T-helper 1 cell treated with Interleukin-12 subunit alpha and Interleukin-12 subunit beta and Interleukin-4 antibody, amounts not matched to agents 30 μg/mL and 1 μg/mL, for 36 hours (primary cell): Measurements from ENCODE around the gene LIME1.

Source experiments
- H3K27ac Mint-ChIP-seq: one replicate; pipeline ENCODE4 v1.8.0; 2021; ENCODE audit warnings: mild to moderate bottlenecking, mixed read lengths
- H3K27me3 Mint-ChIP-seq: one replicate; pipeline ENCODE4 v1.8.0; 2021; ENCODE audit warnings: low read depth, mixed read lengths
- H3K36me3 Mint-ChIP-seq: one replicate; pipeline ENCODE4 v1.8.0; 2021; ENCODE audit warnings: low read depth, mixed read lengths
- H3K4me1 Mint-ChIP-seq: one replicate; pipeline ENCODE4 v1.8.0; 2021; ENCODE audit warnings: low read depth, mixed read lengths
- H3K4me3 Mint-ChIP-seq: one replicate; pipeline ENCODE4 v1.8.0; 2021; ENCODE audit warnings: mild to moderate bottlenecking, moderate library complexity, mixed read lengths
- H3K9me3 Mint-ChIP-seq: one replicate; pipeline ENCODE4 v1.8.0; 2021; ENCODE audit warnings: mixed read lengths

Gene LIME1

DNA sequence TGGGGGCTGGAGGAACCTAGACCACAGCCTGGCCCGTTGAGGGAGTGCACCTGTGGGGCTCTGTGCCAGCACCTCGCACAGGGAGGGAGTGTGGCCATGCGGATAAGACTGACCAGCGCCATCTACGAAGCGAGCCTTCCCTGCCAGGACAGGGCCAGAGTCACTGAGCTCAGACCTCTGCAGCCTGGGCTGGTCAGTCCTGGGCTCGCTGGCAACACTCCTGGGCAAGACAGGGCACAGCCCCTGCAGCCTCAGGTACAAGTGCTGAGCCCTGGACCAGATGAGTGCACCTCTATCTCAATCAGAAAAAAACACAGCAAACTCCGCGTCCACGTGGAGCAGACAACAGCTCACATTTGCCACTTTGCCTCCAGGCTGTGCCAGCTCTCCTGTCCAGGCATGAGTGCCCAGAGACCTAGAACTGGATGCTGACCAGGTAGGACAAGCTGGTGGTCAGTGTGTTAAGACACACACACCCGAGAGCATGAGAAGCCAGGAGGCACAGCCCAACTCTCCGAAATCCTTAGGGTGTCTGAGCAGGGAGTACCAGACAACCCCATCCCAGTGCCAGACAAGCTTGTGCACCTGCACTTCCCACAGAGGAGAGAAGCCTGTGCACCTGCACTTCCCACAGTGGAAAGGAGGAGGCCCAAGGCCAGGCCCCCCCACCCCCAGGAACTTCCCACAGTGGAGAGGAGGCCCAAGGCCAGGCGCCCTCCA, 33.6 kb upstream of the LIME1 start:
- Mint-ChIP-seq H3K4me3 (no peak overlapping the region), H3K9me3 (no peaks in the 10 kb centered on the region), H3K27ac (no peak overlapping the region), H3K36me3 (peaks cover 20% of the 10 kb centered on the region), H3K27me3 (no peaks in the 10 kb centered on the region), H3K4me1 (peaks cover 10% of the 10 kb centered on the region)

DNA sequence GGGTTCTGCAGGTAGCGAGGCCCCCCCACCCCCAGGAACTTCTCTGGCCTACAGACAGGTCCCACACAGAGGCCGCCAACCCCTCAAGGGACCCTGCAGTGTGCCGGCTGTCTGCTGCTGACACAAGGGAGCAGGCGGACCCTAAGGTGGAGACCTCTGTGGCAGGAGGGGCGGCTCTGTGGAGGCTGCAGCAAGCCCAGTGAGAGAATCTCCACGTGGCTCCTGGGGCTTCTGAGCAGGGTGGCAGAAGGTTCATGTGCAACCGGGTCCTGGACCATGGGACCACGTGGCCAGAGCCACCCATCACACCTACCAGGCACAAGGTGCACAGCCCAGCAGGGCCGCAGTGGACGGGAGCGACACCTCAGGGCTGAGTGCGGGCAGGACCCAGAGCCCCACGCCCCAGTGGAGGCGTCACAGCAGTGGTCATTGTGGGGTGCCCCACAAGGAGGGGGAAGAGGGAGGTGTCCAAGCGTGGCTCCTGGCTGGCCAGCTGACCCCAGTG, 32.9 kb upstream of the LIME1 start:
- no peak overlapping the region for H3K4me3 Mint-ChIP-seq
- H3K36me3 Mint-ChIP-seq: peaks cover 21% of the 10 kb centered on the region
- H3K9me3 Mint-ChIP-seq: no peaks in the 10 kb centered on the region
- no peak overlapping the region for H3K27ac Mint-ChIP-seq
- H3K27me3 Mint-ChIP-seq: no peaks in the 10 kb centered on the region
- H3K4me1 Mint-ChIP-seq: peaks cover 10% of the 10 kb centered on the region

DNA sequence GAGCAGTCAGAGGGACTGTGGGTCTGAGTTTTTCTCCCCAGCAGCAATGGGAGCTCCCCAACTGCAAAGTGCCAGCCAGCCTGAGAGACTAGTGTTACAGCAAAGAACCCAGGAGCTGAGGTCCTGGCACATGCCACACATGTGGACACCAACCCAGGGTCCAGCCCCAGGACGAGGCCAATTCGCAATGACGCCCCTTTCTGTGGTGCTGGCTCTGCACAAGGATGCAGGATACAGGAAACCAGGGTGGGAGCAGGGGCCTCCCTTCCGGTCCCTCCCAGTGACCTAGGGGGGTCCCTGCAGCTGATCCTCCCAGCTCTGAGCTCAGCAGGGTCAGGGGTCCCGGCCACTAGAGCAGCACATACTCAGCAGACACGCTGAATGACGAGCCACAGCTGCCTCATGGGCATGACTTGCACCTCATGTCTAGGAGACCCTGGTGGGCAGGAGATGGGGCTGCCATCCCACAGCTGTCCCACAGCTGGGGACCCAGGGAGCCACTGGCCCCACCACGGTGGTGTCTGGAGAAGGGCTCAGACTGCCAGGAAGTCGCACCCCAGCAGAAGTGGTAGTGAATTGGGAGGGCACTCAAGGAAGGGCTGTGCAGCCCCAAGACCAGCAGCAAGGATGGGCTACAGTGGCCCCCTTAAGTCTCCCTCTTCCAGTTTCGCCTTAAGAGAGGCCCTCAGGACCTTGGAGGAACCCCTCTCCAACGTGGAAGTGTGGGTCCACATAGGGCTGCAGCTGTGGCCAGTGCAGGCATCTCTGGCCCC, 32.3 kb upstream of the LIME1 start:
- Mint-ChIP-seq H3K27ac (no peak overlapping the region), H3K4me1 (peaks cover 14% of the 10 kb centered on the region), H3K27me3 (no peaks in the 10 kb centered on the region), H3K4me3 (no peak overlapping the region), H3K9me3 (no peaks in the 10 kb centered on the region), H3K36me3 (peaks cover 24% of the 10 kb centered on the region)

DNA sequence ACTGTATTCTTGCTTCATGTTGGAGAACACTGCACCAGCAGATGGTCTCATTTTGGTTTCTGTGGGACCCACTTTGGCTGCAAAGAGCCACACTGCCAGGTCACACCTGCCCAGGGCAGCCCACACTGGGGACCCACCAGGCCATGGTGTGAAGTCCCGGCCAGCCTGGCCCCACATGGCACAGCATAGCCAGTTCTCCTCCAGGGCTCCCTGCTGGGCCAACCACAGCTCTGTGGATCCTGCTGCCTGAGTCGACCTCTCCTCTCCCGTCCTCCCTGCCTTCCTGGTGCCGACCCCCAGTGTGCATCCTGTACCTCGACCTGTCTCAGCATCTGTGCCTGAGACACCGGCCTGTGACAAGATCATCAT, 31.7 kb upstream of the LIME1 start:
- H3K36me3 Mint-ChIP-seq: peaks cover 24% of the 10 kb centered on the region
- peak overlapping the region; percentile 26 for H3K27ac Mint-ChIP-seq
- peaks cover 18% of the 10 kb centered on the region for H3K4me1 Mint-ChIP-seq
- no peak overlapping the region for H3K4me3 Mint-ChIP-seq
- no peaks in the 10 kb centered on the region for H3K9me3 Mint-ChIP-seq
- no peaks in the 10 kb centered on the region for H3K27me3 Mint-ChIP-seq

DNA sequence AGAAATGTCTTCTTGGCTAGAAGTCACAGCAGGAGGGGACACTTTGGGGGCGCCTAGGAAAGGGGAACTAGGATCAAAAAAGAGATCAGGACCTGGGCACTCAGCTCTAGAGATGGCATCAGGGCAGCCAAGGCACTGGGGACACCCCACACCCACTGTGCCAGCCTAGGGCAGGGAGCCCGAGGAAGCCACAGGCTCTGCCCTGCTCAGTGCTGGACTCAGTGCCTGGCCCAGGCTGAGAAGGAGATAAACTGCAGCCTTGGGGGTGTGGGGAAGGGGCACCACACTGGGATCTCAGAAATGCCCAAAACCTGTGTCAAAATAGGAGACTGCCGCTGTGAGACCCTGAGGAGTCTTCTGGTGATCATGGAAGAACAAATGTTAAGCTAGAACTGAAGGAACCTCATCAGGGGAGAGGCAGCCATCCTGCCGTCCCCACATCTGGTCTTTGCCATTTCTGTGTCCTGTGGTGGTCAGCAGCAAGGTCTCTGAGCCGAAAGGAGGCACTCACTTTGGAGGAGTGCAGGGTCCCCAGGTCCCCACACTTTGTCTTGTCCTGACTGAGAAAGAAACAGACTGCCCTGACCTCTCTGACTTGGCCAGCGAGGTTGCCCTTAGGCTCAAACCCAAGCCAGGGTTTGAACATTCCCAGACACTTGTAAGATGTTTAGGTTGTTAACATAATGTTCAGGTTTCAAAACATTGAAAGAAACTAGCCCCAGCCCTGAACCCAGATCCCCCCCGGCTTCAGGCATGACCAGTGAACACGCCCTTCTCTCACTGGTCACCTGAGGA, 31.0 kb upstream of the LIME1 start:
- H3K27ac Mint-ChIP-seq: no peak overlapping the region
- no peak overlapping the region for H3K4me3 Mint-ChIP-seq

DNA sequence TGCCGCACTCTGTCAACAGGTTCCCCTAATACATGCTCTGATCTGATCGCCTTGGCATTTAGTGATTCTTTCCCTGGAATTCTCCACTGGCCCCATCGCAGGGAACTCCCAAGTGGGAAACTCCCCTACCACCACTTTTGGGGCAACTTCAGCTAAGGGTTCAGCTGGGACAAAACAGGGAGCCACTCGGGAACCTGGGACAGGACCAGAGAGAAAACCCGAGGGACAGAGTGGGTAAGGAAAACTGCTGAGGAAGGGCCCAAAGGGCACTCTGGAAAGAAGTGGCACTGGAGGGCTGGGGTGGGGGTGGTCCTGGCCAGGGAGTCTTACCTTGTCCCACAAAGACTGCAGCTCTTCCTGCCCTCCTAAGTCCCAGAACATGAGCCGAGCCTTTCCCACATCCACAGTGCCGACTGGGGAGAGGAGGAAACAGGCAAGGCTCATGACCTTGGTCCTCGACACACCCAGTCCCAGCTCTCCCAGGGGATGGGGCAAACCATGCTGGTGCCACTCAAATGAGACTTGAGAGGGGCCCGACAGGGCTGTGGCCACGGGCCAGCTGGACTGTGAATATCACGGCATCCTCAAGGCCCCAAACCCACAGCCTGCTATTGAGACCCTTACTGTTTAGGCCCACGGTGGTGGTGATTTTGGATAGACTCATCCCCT, 30.3 kb upstream of the LIME1 start:
- Mint-ChIP-seq H3K27me3 (no peaks in the 10 kb centered on the region), H3K4me3 (peak overlapping the region; percentile 87), H3K4me1 (peaks cover 29% of the 10 kb centered on the region), H3K27ac (peak overlapping the region; percentile 81), H3K36me3 (peaks cover 33% of the 10 kb centered on the region), H3K9me3 (no peaks in the 10 kb centered on the region)

More for the DNA sequence above, 31.0 kb upstream of the LIME1 start:
- Mint-ChIP-seq H3K27me3 (no peaks in the 10 kb centered on the region), H3K4me1 (peaks cover 22% of the 10 kb centered on the region), H3K36me3 (peaks cover 26% of the 10 kb centered on the region), H3K9me3 (no peaks in the 10 kb centered on the region)

DNA sequence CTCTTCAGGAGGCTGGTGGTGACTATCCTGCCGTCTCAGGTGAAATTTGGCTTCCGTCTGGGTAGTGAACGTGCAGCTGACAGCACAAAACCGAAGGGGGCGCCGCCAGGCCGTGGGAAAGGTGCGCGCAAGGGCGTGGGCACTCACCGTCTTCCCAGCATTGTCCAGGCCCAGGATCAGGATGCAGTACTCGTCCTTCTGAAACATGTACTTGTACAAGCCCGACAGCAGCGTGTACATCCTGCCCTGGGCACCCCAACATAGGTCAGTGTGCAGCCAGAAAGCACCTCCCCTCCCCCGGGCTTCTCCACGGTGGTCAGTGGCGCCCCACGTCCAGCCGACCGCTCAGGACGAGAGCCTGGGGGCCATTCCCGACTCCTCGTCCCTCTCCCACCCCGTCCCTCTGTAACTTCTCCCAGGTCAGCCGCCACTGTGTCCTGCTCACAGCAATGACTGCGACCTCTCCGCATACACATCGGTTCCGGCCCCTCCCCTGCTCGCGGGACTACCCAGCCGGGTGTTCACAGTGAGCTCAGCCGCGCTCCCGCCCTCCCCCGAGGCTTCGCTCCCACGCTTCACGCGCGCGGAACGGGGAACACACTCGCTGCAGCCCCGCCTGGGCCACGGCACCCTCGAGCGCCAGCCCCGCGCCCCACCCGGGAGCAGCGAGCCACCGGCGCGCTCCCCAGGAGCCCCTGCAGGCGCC, 29.5 kb upstream of the LIME1 start:
- peaks cover 39% of the 10 kb centered on the region for H3K36me3 Mint-ChIP-seq
- peak overlapping the region; percentile 81 for H3K27ac Mint-ChIP-seq
- peak overlapping the region; percentile 87 for H3K4me3 Mint-ChIP-seq
- peaks cover 32% of the 10 kb centered on the region for H3K4me1 Mint-ChIP-seq
- H3K9me3 Mint-ChIP-seq: no peaks in the 10 kb centered on the region
- H3K27me3 Mint-ChIP-seq: no peaks in the 10 kb centered on the region

DNA sequence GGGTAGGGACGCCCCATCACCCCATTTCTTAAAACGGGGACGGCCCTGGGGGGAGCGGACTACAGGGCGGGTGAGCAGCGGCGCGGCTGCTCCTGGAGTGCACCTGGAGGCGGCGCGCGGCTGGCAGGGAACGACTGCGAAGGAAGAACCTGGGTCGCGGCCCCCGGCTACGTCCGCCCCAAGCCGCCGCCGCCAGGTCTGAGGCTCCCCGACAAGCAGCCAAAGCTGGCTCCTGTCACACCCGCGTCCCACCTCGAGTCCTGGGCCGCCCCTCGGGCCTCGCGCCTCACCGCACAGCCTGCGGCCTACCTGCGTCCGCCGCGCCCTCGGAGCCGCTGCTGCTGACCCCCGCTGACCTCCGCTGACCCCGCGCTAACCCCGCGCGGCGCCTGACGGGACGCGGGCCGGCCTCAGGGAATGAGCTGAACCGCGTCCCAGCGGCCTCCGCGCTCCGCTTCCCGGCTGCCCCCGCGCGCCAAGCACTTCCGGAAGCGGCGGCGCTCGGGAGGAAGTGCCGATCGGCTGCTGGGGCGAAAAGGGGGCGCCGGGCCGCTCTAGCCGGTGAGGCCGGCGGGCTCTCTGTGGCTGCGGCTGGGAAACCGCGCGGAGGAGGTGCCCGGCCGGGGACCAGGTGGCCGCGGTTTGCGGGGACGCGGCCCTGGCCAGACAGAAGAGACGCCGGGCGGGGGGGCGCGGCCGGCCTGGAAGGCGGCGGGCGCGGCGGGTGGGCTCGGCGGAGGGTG, 28.7 kb upstream of the LIME1 start, which contains the start of the genes ARFRP1 and ZGPAT:
Gene ARFRP1, minus strand, starts transcription at position 419 of the 743 bp plus-strand sequence. CDS start 885 bp downstream, outside the sequence.
Gene ZGPAT, plus strand, starts transcription at position 482 of the 743 bp plus-strand sequence. CDS start 542 bp downstream, outside the sequence.
- Mint-ChIP-seq H3K27me3 (no peaks in the 10 kb centered on the region), H3K36me3 (peaks cover 46% of the 10 kb centered on the region), H3K4me3 (peak within 1 kb of the TSS; percentile 87), H3K4me1 (peaks cover 37% of the 10 kb centered on the region), H3K27ac (peak within 1 kb of the TSS; percentile 81), H3K9me3 (peaks cover 3% of the 10 kb centered on the region)

DNA sequence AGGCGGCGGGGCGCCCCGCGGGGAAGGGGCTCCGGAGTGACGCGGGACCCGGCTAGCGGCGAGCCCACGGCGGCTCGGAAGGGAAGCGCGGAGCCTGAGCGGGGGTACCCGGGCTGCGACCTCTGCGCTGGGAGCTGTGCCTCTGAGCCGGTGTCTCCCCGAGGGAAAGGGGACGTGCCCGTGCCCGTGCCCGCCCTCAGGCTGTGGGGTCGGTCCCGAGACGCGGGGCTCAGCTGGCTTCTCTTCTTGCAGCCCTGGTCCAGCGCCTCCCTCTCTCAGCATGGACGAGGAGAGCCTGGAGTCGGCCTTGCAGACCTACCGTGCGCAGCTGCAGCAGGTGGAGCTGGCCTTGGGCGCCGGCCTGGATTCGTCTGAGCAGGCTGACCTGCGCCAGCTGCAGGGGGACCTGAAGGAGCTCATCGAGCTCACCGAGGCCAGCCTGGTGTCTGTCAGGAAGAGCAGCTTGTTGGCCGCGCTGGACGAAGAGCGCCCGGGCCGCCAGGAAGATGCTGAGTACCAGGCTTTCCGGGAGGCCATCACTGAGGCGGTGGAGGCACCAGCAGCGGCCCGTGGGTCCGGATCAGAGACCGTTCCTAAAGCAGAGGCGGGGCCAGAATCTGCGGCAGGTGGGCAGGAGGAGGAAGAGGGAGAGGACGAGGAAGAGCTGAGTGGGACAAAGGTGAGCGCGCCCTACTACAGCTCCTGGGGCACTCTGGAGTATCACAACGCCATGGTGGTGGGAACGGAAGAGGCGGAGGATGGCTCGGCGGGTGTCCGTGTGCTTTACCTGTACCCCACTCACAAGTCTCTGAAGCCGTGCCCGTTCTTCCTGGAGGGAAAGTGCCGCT, 27.9 kb upstream of the LIME1 start:
- Mint-ChIP-seq H3K36me3 (peaks cover 47% of the 10 kb centered on the region), H3K4me3 (peak overlapping the region; percentile 86), H3K9me3 (peaks cover 3% of the 10 kb centered on the region), H3K4me1 (peaks cover 39% of the 10 kb centered on the region), H3K27me3 (no peaks in the 10 kb centered on the region), H3K27ac (peak overlapping the region; percentile 9)

DNA sequence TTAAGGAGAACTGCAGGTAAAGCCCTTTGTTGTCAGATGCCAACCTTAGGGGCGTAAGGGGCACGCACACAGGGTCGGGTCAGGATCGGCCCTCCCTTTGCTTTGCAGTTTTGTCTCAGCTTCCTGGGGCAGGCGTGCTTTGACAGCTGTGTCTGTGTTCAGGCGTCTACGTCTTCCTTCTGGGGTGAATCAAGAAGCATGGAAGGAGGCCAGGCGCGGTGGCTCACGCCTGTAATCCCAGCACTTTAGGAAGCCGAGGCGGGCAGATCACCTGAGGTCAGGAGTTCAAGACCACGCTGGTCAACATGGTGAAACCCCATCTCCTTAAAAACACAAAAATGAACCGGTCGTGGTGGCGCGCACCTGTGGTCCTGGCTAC, 27.3 kb upstream of the LIME1 start:
- H3K9me3 Mint-ChIP-seq: peaks cover 3% of the 10 kb centered on the region
- peaks cover 50% of the 10 kb centered on the region for H3K36me3 Mint-ChIP-seq
- peak overlapping the region; percentile 86 for H3K4me3 Mint-ChIP-seq
- no peaks in the 10 kb centered on the region for H3K27me3 Mint-ChIP-seq
- peaks cover 39% of the 10 kb centered on the region for H3K4me1 Mint-ChIP-seq
- H3K27ac Mint-ChIP-seq: no peak overlapping the region

DNA sequence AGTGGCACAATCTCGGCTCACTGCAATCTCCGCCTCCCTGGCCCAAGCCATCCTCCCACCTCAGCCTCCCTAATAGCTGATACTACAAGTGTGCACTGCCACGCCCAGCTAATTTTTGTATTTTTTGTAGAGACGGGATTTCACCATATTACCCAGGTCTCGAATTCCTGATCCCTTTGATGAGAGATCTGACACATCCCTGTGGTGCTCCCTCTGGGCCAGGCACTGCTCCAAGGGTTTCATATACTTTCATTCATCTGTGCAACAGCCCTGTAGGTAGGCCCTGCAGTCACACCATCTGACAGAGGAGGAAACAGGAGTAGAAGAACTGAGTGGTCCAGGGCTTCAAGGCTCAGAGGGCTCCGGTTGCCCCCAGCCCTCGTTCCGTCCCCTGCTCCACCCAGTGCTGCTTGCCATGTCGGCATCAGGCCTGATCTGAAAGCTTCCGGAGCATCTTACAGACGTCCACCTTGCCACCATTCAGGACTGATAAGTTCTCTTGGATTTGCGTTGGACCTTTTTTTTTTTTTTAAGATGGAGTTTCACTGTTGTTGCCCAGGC, 25.3 kb upstream of the LIME1 start:
- H3K4me3 Mint-ChIP-seq: peak overlapping the region; percentile 63

DNA sequence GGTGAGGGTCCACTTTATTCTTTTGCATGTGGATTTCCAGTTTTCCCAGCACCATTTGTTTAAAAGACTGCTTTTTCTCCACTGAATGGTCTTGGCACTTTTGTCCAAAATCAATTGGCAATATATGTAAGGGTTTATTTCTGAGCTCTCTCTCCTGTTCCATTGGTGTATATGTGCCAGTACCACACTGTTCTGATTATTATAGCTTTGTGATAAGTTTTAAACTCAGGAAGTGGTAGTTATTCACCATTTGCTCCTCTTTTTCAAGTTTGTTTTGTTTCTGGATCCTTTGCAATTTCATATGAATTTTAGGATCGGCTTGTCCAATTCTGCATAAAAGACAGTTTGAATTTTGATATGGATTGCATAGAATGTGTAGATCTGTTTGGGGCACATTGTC, 24.3 kb upstream of the LIME1 start:
- Mint-ChIP-seq H3K36me3 (peaks cover 55% of the 10 kb centered on the region), H3K4me3 (no peak overlapping the region), H3K9me3 (peaks cover 12% of the 10 kb centered on the region), H3K27ac (no peak overlapping the region), H3K27me3 (no peaks in the 10 kb centered on the region), H3K4me1 (peaks cover 35% of the 10 kb centered on the region)

More for the DNA sequence above, 25.3 kb upstream of the LIME1 start:
- Mint-ChIP-seq H3K27ac (no peak overlapping the region), H3K4me1 (peaks cover 40% of the 10 kb centered on the region), H3K27me3 (no peaks in the 10 kb centered on the region), H3K36me3 (peaks cover 54% of the 10 kb centered on the region), H3K9me3 (peaks cover 10% of the 10 kb centered on the region)
